PFSK-1 (cell line): Measurements from ENCODE around the gene CEP63.

Experiments
- FOXP2 ChIP-seq: optimal IDR thresholded peaks from 2 replicates; pipeline ENCODE3; 2011; ENCODE audit warnings: borderline replicate concordance, control low read depth, inconsistent platforms; ENCODE audit not compliant: insufficient read depth; ENCODE audit errors: extremely low read length, extremely low read depth
- POLR2AphosphoS5 ChIP-seq: IDR thresholded peaks from 2 replicates; pipeline ENCODE4 v1.6.1; 2012; ENCODE audit warnings: low read depth, mild to moderate bottlenecking, control low read depth, low read length, moderate library complexity
- REST ChIP-seq, 2 experiments: IDR thresholded peaks; 2 replicates each; pipeline versions ENCODE4 v1.6.1 to v1.8.0; 2011 to 2012; ENCODE audit warnings: low read depth in 2 of 2, low read length in 2 of 2, control low read depth in 1 of 2, inconsistent platforms in 1 of 2, mild to moderate bottlenecking in 1 of 2, moderate library complexity in 1 of 2; ENCODE audit not compliant: insufficient read depth in 1 of 2
- SIN3A ChIP-seq: IDR thresholded peaks from 2 replicates; pipeline ENCODE4 v1.6.1; 2012; ENCODE audit warnings: mild to moderate bottlenecking, low read length, moderate library complexity, borderline replicate concordance; ENCODE audit not compliant: insufficient read depth
- TAF1 ChIP-seq: IDR thresholded peaks from 2 replicates; pipeline ENCODE4 v1.6.1; 2012; ENCODE audit warnings: low read length, control low read depth, borderline replicate concordance; ENCODE audit not compliant: insufficient read depth

The CEP63 gene

GRCh38 chr3:134494495-134494894 is 8.6 kb downstream of the CEP63 start:
- TF ChIP-seq POLR2AphosphoS5 (no peak), REST (IDR thresholded peaks at IDR 0.05; ENCODE audit: insufficient read depth in 1 of 2, low read depth in 2 of 2, low read length in 2 of 2) (no peak), TAF1 (no peak), SIN3A (no peak), FOXP2 (no peak)

- no peak for TF ChIP-seq REST (IDR thresholded peaks at IDR 0.05; ENCODE audit: insufficient read depth in 1 of 2, low read depth in 2 of 2, low read length in 2 of 2)
- TF ChIP-seq FOXP2, result no peak
- TF ChIP-seq POLR2AphosphoS5, result no peak
- TF ChIP-seq TAF1, result no peak
- TF ChIP-seq SIN3A, result no peak
Measured at GRCh38 chr3:134495980-134496379, 10.1 kb downstream of the CEP63 start.

GRCh38 chr3:134496471-134497071 is 10.7 kb downstream of the CEP63 start:
- no peak for TF ChIP-seq SIN3A
- no peak for TF ChIP-seq POLR2AphosphoS5
- TF ChIP-seq REST (IDR thresholded peaks at IDR 0.05; ENCODE audit: insufficient read depth in 1 of 2, low read depth in 2 of 2, low read length in 2 of 2), result no peak
- TF ChIP-seq FOXP2, result no peak
- TF ChIP-seq TAF1, result no peak

- TF ChIP-seq POLR2AphosphoS5 (no peak), FOXP2 (no peak), SIN3A (no peak), REST (IDR thresholded peaks at IDR 0.05; ENCODE audit: insufficient read depth in 1 of 2, low read depth in 2 of 2, low read length in 2 of 2) (no peak), TAF1 (no peak)
Measured at GRCh38 chr3:134503266-134503665, 17.4 kb downstream of the CEP63 start.

DNA sequence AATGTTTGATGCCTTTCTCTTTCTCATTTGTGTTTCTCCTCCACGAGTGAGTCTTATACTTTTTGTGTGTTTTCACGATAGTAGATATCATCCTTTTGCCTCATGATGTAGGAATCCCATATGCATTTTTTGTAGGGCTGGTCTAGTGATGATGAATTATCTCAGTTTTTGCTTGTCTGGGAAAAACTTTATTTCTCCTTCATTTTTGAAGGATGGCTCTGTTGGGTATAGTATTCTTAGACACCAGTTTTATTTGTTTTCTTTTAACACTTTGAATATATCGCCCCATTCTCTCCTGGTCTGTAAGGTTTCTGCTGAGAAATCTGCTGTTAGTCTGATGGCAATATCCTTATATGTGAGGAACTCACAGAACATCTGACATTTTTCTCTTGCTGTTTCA is 18.3 kb downstream of the CEP63 start:
- TF ChIP-seq TAF1 (no peak), FOXP2 (no peak), REST (IDR thresholded peaks at IDR 0.05; ENCODE audit: insufficient read depth in 1 of 2, low read depth in 2 of 2, low read length in 2 of 2) (no peak), SIN3A (no peak), POLR2AphosphoS5 (no peak)
